Uterus (tissue), 2 donors: Measurements from ENCODE around the gene IGF1R.

Experiments
- CTCF ChIP-seq, 4 experiments: fragments of 200-600 bp in 2 of 4; fragments of 450-650 bp in 2 of 4; sonication (generic) in 2 of 4; IDR thresholded peaks; one replicate each; pipeline ENCODE4 v1.5.1; 2016 to 2019; ENCODE audit warnings: antibody characterized with exemption in 4 of 4, mild to moderate bottlenecking in 2 of 4, moderate library complexity in 1 of 4
- POLR2A ChIP-seq, 2 donors: fragments of 450-650 bp; IDR thresholded peaks; one replicate each; pipeline ENCODE4 v1.6.1; 2016; ENCODE audit warnings: antibody characterized with exemption in 2 of 2, mild to moderate bottlenecking in 1 of 2, moderate library complexity in 1 of 2

GRCh38 chr15:98964466-98965133 lies 316.3 kb downstream of the IGF1R start:
- no peak for TF ChIP-seq CTCF (IDR thresholded peaks at IDR 0.05)
- TF ChIP-seq POLR2A (IDR thresholded peaks at IDR 0.05): no peak
